22Rv1 (cell line): ENCODE results near the gene DNAH8.

Source experiments
- CTCF ChIP-seq: fragments of 450-650 bp; IDR thresholded peaks from 2 replicates; pipeline ENCODE4 v1.5.1; 2017; ENCODE audit warnings: mild to moderate bottlenecking
- ZFX ChIP-seq: fragments of 450-650 bp; IDR thresholded peaks from 2 replicates; pipeline ENCODE4 v1.6.1; 2017; ENCODE audit warnings: antibody characterized with exemption, borderline replicate concordance

DNA sequence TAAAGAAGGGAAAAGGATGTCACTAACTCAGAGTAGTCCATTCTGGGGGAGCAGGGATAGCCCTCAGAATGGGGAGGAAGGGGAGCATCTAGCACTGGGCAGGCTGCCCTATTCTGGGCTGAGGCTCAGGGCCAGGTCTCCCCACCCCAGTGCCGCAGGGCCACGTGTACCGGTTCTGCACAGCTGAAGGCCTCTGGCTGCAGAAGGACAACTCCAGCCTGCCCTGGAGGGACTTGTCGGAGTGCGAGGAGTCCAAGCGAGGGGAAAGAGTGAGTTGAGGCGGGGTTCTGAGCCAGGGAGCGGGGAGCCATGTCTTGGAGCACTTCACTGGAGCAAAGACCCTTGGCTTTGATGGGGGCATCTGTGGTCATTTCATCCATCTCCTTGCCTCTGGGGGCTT lies 350.4 kb downstream of the DNAH8 start:
- TF ChIP-seq CTCF (no peak), ZFX (no peak)
